Kidney (tissue), 14 donors: ENCODE results near the gene BEX2. TPM values are rescaled to one million over a fixed set of nuclear protein-coding genes. Genes with fewer than 3 reads are reported as not detected.
"Not testable (repeated sequence)": the region's sequence is repeated elsewhere in the genome, so short reads cannot be mapped to it uniquely, and the experiment has no call there.

Experiments
- DNase-seq, 5 donors: peaks; one replicate each; pipeline ENCODE4 v3.0.0-alpha.2; 2013 to 2020
- FAIRE-seq: peaks from 2 replicates; lab custom pipeline; 2012; peaks lifted over from hg19 to GRCh38; lab: Jason Lieb, UNC
- H3K27ac ChIP-seq, 2 donors: one replicate each; pipeline ENCODE4 v1.7.0; 2013; ENCODE audit warnings: low read depth in 2 of 2, low read length in 2 of 2, inconsistent platforms in 1 of 2
- H3K27me3 ChIP-seq: one replicate; pipeline ENCODE4 v1.7.1; 2013; ENCODE audit warnings: low read length, inconsistent platforms; ENCODE audit not compliant: control insufficient read depth, insufficient read depth
- H3K36me3 ChIP-seq, 3 donors: one replicate each; pipeline versions ENCODE4 v1.7.0 to v1.7.1; 2013; ENCODE audit warnings: low read length in 3 of 3, control low read depth in 1 of 3, inconsistent platforms in 1 of 3; ENCODE audit not compliant: insufficient read depth in 3 of 3, control insufficient read depth in 2 of 3
- H3K4me1 ChIP-seq, 3 donors: one replicate each; pipeline versions ENCODE4 v1.7.0 to v1.7.1; 2013; ENCODE audit warnings: low read length in 3 of 3, inconsistent platforms in 1 of 3, low read depth in 1 of 3; ENCODE audit not compliant: control insufficient read depth in 2 of 3, insufficient read depth in 2 of 3
- H3K4me3 ChIP-seq, 3 donors: one replicate each; pipeline versions ENCODE4 v1.7.0 to v1.8.1; 2013; ENCODE audit warnings: low read length in 3 of 3, control low read depth in 1 of 3, inconsistent platforms in 1 of 3
- H3K9ac ChIP-seq, 3 donors: one replicate each; pipeline versions ENCODE4 v1.7.0 to v1.7.1; 2013; ENCODE audit warnings: low read length in 3 of 3, control low read depth in 1 of 3, inconsistent platforms in 1 of 3
- H3K9me3 ChIP-seq, 3 donors: one replicate each; pipeline versions ENCODE4 v1.7.0 to v1.7.1; 2013; ENCODE audit warnings: low read length in 3 of 3, control low read depth in 1 of 3, inconsistent platforms in 1 of 3; ENCODE audit not compliant: control insufficient read depth in 2 of 3, insufficient read depth in 1 of 3
- CTCF ChIP-seq: IDR thresholded peaks from 3 replicates; pipeline ENCODE4 v1.5.1; 2012; ENCODE audit warnings: mild to moderate bottlenecking, moderate library complexity, borderline replicate concordance; ENCODE audit not compliant: insufficient read depth; ENCODE audit errors: extremely low read depth
- intact Hi-C: fragments of 100-400 bp; cut with DNase I; formaldehyde crosslinking; loops from one replicate; pipeline ENCODE4 v1.11.1; 2022
- polyA plus RNA-seq: library from polyadenylated mRNA; stranded (reverse); fragments of 350-450 nt; fragmentation: Illumina TruSeq; extraction: RNeasy Lipid Tissue Mini Kit (QIAGEN cat#74804); gene quantifications from one replicate; pipeline ENCODE4 v1.2.3, GENCODE V29; 2014; ENCODE audit warnings: low read depth, low replicate concordance; ENCODE audit not compliant: insufficient read depth
- total RNA-seq: library from RNA; stranded (reverse); fragmentation: NEBNext Ultra II Directional; extraction: Animal tissue kit (Norgen Biotek cat#: 25700); gene quantifications from one replicate; pipeline ENCODE4 v1.2.1, GENCODE V29; 2021
- donor health status: control.
- donor health status: control.
- donor health status: control.
- donor health status: control.
- donor health status: control.
- donor health status: DM: yes; HTN: yes; CAD: no.
- donor health status: Normal renal cell carcinoma (clear cell type).

Gene BEX2
- total and polyA plus RNA-seq, 2 donors from 2014 or later = 34.7 to 130 TPM

GRCh38 chrX:103309860-103310554 is 783 bp downstream of the BEX2 start:
- intact Hi-C loops = no loop called here
- no peak for FAIRE-seq
- DNase-seq = peak in 4 of 5 donors; percentile 13 to 62 (median 22)
- Histone ChIP-seq H3K4me3 (peak overlapping the region; percentile 45 to 61 (median 48)), H3K27me3 (no peaks in the 10 kb centered on the region), H3K9ac (no peak overlapping the region), H3K27ac (peak overlapping the region in 1 of 2 donors; percentile 34), H3K4me1 (no peaks in the 10 kb centered on the region), H3K36me3 (no peaks in the 10 kb centered on the region), H3K9me3 (no peaks in the 10 kb centered on the region)
- TF ChIP-seq CTCF = no peak

GRCh38 chrX:103305666-103306065 is 5.1 kb downstream of the BEX2 start:
- H3K4me1 ChIP-seq, H3K9ac ChIP-seq, intact Hi-C loops, H3K4me3 ChIP-seq, FAIRE-seq, H3K36me3 ChIP-seq, DNase-seq, H3K27ac ChIP-seq, H3K27me3 ChIP-seq, H3K9me3 ChIP-seq: not testable (repeated sequence)

GRCh38 chrX:103304705-103305104 is 6.1 kb downstream of the BEX2 start:
- no peaks in the 10 kb centered on the region for H3K9me3 ChIP-seq
- DNase-seq (no peak), FAIRE-seq (no peak)
- no peak overlapping the region for H3K27ac ChIP-seq
- no peak overlapping the region for H3K4me3 ChIP-seq
- no peaks in the 10 kb centered on the region for H3K27me3 ChIP-seq
- no peaks in the 10 kb centered on the region for H3K4me1 ChIP-seq
- no peaks in the 10 kb centered on the region for H3K36me3 ChIP-seq
- no peak for TF ChIP-seq CTCF
- intact Hi-C loops = no loop called here
- no peak overlapping the region for H3K9ac ChIP-seq

DNA sequence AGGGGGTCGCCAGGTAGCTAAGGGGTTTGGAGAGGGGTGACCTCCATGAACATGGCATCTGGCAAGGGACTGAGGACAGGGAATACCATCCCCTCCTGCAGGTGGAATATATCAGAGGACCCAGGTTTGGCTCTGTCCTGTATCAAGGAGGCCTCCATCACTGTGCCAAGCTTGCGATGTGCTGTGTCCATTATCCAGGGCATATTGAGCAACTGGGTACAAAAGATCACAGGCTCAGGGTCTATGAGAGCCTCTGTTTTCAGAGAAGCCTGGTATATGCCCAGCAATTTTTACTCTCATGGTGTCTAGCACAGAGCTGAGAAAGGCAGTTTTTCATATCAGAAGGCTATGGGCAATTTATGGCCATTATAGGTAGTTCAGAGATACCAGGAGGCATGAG is 17.7 kb downstream of the BEX2 start:
- TF ChIP-seq CTCF = no peak
- FAIRE-seq = no peak
- H3K27me3 ChIP-seq = no peaks in the 10 kb centered on the region

More for the DNA sequence above, 17.7 kb downstream of the BEX2 start:
- Histone ChIP-seq H3K36me3 (no peaks in the 10 kb centered on the region), H3K27ac (no peak overlapping the region), H3K9me3 (no peaks in the 10 kb centered on the region), H3K9ac (no peak overlapping the region), H3K4me1 (no peaks in the 10 kb centered on the region), H3K4me3 (no peak overlapping the region)
- intact Hi-C loops = no loop called here
- DNase-seq = no peak
